Endothelial cell of umbilical vein (primary cell): ENCODE measurements around the gene EHMT1.

Experiments
- POLR2A ChIP-seq: IDR thresholded peaks from 2 replicates; pipeline ENCODE4 v1.6.1; 2012; ENCODE audit warnings: low read depth, mild to moderate bottlenecking, control low read depth, low read length
- TF ChIP-seq, protein P1 (sequence below), 2 donors: IDR thresholded peaks; 1 replicate in 1 of 2; 2 replicates in 1 of 2; pipeline ENCODE4 v1.5.1; 2011; ENCODE audit warnings: low read length in 2 of 2, mild to moderate bottlenecking in 2 of 2, moderate library complexity in 2 of 2, control low read depth in 1 of 2, inconsistent platforms in 1 of 2, low read depth in 1 of 2; ENCODE audit not compliant: insufficient read depth in 1 of 2; ENCODE audit errors: extremely low read depth in 1 of 2
- TF ChIP-seq, protein P2 (sequence below): IDR thresholded peaks from 2 replicates; pipeline ENCODE4 v1.6.1; 2011; ENCODE audit not compliant: insufficient read depth, insufficient read length

DNA sequence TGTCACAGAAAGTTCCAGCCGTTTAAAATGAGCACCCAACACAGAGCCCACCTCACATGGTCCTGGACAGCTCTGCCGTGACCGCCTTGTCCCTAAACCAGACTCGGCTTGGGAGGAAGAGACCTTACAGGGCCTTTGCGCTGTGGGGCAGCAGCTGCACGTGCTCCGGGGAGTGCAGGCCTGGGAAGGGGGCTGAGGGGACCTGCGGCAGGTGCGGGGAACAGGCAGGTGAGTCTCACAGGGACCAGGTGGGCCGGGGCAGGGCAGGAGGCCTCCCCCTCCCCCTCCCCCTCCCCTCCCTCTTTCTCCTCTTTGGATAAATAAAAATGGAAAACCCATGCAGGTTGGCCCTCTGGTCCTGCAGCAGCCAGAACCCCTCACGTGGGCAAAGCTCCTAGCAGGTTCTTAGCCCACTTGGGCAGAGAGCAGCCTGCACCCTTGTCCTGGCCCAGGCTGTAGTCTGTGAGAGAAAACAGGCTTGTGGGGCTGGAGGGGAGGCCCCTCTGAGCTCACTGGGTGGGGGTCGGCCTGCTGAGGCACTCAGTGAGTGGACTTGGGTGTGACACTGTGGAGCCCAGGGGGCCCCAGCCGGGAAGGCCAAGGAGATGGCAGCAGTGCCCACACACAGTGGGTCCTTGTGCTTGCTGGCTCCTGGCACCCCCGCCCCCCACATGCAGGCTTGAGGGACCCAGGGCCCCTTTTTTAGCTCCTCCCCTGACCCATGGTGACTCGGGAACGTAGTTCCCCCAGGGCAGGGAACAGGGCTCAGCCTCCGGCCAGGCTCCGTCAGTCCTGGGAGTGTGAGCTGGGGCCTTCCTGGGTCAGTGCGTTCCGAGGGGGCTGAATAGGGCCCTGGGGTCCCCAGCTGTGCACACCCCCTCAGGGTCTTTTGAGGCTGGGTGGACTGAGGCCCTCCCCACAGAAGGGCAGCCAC, 218.8 kb downstream of the EHMT1 start:
- TF ChIP-seq POLR2A: no peak
- TF ChIP-seq, protein P1, sequence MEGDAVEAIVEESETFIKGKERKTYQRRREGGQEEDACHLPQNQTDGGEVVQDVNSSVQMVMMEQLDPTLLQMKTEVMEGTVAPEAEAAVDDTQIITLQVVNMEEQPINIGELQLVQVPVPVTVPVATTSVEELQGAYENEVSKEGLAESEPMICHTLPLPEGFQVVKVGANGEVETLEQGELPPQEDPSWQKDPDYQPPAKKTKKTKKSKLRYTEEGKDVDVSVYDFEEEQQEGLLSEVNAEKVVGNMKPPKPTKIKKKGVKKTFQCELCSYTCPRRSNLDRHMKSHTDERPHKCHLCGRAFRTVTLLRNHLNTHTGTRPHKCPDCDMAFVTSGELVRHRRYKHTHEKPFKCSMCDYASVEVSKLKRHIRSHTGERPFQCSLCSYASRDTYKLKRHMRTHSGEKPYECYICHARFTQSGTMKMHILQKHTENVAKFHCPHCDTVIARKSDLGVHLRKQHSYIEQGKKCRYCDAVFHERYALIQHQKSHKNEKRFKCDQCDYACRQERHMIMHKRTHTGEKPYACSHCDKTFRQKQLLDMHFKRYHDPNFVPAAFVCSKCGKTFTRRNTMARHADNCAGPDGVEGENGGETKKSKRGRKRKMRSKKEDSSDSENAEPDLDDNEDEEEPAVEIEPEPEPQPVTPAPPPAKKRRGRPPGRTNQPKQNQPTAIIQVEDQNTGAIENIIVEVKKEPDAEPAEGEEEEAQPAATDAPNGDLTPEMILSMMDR (IDR thresholded peaks at IDR 0.05; ENCODE audit: extremely low read depth in 1 of 2, insufficient read depth in 1 of 2, low read depth in 1 of 2, low read length in 2 of 2): no peak
- TF ChIP-seq, protein P2, sequence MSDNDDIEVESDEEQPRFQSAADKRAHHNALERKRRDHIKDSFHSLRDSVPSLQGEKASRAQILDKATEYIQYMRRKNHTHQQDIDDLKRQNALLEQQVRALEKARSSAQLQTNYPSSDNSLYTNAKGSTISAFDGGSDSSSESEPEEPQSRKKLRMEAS: no peak
